HL-60/S4 treated with phorbol 12-myristate 13-acetate at 8.2 ng/mL for 4 days and 3 days (cell line): ENCODE measurements around the gene EXO1.
"Not testable (repeated sequence)": the region's sequence is repeated elsewhere in the genome, so short reads cannot be mapped to it uniquely, and the experiment has no call there.

Source experiments
- in situ Hi-C: fragments of 300-500 bp; cut with MboI; formaldehyde crosslinking; loops from 2 replicates; pipeline ENCODE4 v1.15.0; 2022; ENCODE audit warnings: low sequenced_read_pairs

The EXO1 gene

GRCh38 chr1:241847796-241848685 lies at the start of gene EXO1:
Gene EXO1, plus strand, starts transcription at chr1:241848204. Its CDS starts 2,222 bp downstream, at chr1:241850426.
- in situ Hi-C loops, result loop anchor here (25.0 kb wide), 1 partner anchor 336 kb away; the partner anchor contains the start of gene FH

GRCh38 chr1:241799416-241799815 lies 48.6 kb upstream of the EXO1 start:
- in situ Hi-C loops, result no loop called here

- in situ Hi-C loops, result no loop called here
These were observed 47.4 kb upstream of the EXO1 start for GRCh38 chr1:241800640-241801039.

DNA sequence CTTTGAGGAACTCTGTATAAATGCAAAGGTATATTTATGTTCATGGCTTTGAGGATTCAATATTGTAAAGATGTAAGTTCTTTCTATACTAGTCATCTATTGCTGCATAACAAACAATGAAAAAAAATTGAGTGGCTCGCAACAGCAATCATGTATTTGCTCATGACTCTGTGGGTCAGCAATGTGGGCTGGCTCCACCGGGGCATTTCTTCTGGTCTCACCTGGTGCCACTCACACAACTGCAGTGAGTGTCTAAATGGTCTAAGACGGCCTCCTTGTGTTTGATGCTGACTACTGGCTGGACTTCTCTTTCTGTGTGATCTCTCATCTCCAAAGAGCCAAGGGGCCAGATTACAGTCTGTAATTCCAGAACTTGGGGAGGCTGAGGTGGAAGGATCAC lies 45.1 kb upstream of the EXO1 start:
- in situ Hi-C loops, result no loop called here

DNA sequence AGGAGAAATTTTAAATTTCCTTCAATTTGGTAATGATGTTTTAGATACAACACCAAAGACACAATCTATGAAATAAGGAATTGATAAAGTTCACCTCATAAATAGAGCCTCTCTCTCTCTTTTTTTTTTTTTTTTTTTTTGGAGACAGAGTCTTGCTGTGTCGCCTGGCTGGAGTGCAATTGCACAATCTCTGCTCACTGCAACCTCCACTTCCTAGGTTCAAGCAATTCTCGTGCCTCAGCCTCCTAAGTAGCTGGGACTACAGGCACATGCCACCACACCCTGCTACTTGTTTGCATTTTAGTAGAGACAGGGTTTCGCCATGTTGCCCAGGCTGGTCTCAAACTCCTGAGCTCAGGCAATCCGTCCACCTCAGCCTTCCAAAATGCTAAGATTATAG lies 43.3 kb upstream of the EXO1 start:
- in situ Hi-C loops, result not testable (repeated sequence)

- in situ Hi-C loops, result no loop called here
These were observed 39.7 kb upstream of the EXO1 start for GRCh38 chr1:241808265-241808664.

GRCh38 chr1:241810769-241811405 lies 37.1 kb upstream of the EXO1 start:
- in situ Hi-C loops, result no loop called here

GRCh38 chr1:241813768-241814320 lies 34.2 kb upstream of the EXO1 start:
- in situ Hi-C loops, result no loop called here

DNA sequence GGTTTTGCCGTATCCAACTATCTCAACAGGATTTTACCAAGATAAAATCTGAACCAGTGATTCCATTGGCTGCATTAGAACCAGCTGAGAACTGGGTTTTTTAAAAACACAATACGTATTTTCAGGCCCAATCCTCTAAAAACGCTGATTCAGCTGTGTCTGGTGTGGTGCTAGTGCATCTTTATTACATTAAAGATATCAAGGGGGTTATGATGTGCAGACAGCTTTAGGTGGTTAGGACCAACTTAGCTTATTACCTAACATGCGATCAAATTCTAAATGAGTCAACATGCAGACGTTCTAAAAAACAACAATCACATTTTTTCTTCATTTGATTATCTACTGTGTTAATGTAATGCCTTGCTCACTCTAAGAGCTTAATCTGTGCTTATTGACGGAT lies 32.0 kb upstream of the EXO1 start:
- in situ Hi-C loops, result no loop called here

- in situ Hi-C loops, result no loop called here
These were observed 30.6 kb upstream of the EXO1 start for GRCh38 chr1:241817331-241817792.

- in situ Hi-C loops, result no loop called here
These were observed 29.9 kb upstream of the EXO1 start for GRCh38 chr1:241817956-241818612.

DNA sequence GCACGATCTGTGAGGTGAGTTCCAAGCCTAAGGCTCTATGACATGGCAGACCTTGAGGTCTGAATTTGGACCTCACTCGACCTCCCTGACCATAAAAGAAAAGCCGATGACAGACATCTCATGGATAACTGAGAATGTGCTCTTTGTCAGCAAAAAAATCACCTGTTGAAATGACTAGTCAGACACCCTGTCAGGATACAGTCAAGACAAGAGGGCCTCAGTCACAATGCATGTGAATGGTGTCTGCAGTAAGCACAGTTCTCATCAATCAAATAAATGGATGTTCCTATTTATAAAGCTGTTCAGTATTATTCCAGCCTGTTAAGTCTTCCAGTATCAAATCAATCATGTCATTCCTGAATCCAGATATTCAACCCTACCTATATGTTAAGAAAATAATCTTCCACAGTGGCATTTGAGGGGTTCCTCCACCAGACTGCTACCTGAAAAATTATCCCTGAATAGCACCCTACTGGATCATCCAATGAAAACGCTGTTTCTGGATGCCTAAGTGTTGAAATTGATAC lies 28.6 kb upstream of the EXO1 start:
- in situ Hi-C loops, result no loop called here

DNA sequence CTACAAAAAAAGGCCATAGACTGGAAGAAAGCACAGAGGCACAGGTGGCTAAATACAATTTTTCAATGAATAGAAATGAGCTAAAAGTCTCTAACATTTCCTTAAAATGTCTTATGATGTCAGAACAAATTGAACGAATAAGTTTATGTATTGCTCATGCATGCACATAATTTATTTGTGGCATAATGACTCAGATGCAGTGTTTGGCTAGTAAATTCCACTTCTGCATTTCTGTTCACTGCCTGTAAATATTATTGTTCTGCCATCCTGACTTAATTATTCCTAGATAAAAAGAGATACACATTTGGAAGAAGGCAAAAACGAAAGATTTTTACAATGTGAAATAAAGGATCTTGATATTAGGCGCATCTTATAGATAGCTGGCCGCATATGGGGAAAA lies 26.6 kb upstream of the EXO1 start:
- in situ Hi-C loops, result no loop called here

- in situ Hi-C loops, result no loop called here
These were observed 25.2 kb upstream of the EXO1 start for GRCh38 chr1:241822846-241823245.

DNA sequence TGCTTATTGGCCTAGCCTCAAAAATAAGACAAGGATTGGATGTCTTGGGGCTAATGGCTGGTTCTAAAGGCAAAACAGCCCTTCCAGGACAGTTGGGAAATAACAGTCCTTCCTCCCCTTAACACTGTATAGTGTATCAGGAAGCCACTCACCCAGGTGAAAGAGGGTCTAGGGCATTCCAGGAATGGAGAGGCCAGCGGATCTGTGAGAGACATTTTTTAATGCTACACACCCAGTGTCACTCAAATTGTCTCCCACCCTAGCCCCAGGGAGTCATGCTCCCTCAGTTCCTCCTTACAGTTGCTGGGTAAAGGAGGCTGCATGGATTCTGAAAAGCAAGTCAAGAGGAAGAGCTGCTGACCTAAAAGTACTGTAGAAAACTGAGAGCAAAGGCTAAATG lies 24.1 kb upstream of the EXO1 start:
- in situ Hi-C loops, result no loop called here

GRCh38 chr1:241825581-241825980 lies 22.4 kb upstream of the EXO1 start:
- in situ Hi-C loops, result loop anchor here (25.0 kb wide), 1 partner anchor 313 kb away; the partner anchor contains the start of gene FH

- in situ Hi-C loops, result loop anchor here (25.0 kb wide), 1 partner anchor 314 kb away; the partner anchor contains the start of gene FH
These were observed 21.4 kb upstream of the EXO1 start for GRCh38 chr1:241826613-241827012.

DNA sequence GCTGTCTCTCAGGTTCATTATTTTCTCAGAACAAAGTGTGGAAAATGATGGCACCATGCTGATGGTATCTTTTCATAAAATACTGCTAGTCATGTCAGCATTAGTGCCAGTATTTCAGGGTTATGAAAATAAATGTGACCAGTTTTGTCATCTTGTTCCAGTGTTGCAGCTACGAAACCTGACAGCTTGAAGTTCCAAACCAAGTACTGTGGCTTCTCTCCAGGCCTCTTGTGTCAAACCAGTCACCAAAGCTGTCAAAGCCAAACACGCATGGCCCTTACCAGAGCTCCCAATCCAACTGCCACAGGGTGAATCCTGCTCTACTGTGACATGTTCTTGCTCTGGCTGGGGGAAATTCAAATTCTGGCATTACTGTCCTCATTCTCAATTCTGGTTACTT lies 20.7 kb upstream of the EXO1 start:
- in situ Hi-C loops, result loop anchor here (25.0 kb wide), 1 partner anchor 315 kb away; the partner anchor contains the start of gene FH

- in situ Hi-C loops, result loop anchor here (25.0 kb wide), 1 partner anchor 316 kb away; the partner anchor contains the start of gene FH
These were observed 19.5 kb upstream of the EXO1 start for GRCh38 chr1:241828463-241829021.

DNA sequence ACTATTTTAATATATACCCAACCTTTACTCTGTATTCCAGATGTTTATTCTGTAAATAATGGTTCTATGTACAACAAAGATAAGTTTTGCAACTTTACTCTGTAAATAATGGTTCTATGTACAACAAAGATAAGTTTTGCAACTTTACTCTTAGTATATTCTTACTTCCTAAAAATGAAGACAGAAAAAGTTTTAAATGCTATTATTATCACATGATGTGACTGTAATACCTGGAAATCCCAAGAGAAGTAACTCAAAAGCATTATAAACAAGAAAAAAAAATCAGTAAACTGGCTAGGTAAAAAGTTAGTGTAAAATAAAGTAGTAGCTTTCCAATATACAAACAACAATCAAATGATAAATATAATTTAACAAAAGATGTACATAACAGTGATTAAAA lies 18.5 kb upstream of the EXO1 start:
- in situ Hi-C loops, result loop anchor here (25.0 kb wide), 1 partner anchor 317 kb away; the partner anchor contains the start of gene FH
